Amygdala (tissue), 56 donors: ENCODE data around the gene IFI6.
"Not testable (repeated sequence)": the region's sequence is repeated elsewhere in the genome, so short reads cannot be mapped to it uniquely, and the experiment has no call there.

Source experiments
- DNase-seq, 56 donors: peaks; one replicate each; lab custom pipeline; 2025; lab: John Stamatoyannopoulos, UW

The IFI6 gene

DNA sequence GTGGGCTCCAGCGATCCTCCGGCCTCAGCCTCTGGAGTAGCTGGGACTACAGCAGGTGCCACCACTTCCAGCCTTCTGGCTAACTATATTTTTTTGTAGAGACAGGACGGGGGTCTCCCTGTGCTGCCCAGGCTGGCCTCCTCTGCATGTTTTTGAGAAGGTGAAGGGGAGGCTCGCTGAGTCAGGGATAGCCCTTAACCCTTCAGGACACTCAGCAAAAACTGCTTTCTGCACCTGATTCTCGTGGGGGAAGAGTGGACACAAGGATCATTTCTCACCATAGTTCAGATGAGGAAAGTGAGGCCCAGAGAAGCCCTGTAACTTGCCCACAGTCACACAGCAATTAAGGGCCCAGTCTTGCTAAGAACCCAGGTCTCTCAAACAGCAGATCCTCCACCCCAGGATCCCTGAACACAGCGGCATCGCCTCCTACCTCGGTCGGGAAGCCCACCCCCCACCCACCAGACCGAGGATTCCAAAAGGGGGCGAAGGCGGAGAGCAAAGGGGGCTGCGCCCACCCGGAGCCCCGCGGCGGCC, 38.3 kb downstream of the IFI6 start:
- no peak for DNase-seq

DNA sequence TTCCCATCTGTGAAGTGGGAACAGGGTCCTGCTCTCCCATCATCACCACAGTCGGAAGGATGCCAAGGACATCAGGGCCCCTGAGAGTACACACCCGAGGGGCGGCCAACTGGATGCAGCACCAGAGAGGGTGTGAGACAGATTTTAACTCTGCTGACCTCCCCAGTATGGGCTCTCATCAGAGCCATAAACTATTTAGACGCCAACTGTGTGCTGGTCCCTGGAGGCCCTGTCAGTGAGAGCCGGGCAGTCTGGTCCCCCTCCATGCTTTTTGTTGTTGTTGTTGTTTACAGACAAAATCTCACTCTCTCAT, 38.7 kb downstream of the IFI6 start:
- DNase-seq: no peak

DNA sequence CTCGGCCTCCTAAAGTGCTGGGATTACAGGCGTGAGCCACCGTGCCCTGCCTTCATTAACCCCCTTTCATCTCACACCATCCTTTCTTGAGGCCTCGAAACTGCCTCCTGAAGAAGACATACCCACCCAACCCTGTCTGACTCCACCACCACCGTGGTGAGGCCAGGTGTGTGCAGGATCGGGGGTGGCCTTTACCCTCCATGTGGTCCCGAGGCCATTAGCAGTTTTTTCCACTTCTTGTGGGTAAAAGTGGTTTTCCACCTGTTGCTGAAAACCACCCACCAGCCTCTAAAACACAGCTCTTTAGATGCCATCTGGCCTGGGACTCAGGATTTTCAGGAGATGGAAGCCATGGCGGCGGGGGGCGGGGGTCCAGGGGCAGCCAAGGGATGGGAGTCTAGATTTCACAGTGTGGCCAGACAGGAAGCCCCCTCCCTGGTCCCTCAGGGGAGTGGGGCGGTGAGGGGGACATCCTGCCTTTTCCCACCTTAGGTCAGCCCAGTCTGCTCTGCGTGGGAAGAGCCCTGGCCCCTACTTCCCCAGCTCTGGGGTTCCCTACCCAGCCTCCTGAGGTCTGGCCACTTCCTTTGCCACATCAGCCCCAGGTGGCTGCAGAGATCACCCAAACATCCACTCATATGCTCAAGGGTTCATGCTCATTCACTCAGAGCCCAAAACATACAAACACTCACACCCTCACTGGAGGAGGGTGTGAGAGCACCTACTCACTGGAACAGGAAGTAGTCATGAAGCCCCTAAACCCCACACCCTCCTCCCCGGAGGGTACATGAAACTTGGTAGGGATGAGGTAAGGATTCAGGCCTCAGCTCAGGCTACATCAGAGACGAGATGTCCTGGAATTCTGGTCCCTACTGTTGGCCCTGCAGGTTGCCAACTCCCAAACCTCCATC, 39.4 kb downstream of the IFI6 start:
- no peak for DNase-seq

DNA sequence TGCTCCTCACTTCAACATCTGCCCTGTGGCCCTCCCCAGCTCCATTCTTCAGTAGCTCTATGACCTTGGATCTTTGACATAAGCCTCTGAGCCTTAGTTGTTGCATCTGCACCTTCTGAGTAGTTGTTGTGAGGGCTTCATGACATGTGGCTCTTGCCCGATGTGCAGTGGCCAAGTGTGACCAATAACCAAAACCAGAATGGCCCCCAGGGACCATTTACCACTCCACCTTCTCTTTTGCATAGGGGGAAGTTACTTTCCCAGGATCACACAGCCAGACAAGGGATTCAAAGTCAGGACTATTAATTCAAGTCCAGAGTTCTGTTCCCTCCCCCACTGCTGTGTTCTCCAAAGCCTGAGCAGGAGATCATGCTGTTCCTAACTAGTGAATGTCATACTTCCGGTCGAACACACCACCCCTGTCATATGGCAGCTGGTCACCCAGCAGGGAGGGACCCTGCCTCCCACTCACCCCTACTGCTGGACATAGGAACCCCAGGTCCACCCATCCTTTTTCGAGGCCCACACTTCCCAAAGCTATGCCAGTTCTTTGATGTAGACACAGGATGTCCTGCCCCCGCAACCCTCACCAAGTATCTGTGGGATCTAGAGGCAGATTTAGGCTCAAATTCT, 41.0 kb downstream of the IFI6 start:
- no peak for DNase-seq

DNA sequence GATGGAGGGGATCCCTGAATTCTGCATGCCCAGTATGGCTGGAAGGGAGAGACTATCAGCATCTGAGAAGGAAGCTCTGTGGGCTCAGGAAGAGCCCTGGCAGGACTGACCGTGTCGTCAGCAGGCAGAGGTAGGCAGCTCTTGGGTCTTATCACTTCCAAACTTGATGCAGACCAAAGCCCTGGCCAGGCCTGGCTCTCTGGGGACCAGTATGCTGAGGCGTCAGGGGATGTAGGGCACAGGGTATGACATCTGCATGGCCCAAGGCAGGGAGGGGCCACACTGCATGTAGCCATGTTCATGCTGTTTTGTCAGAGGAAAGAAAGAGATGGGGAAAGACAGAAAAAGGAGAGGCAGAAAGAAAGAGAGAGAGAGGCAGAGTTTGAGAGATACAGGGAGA, 43.3 kb downstream of the IFI6 start:
- no peak for DNase-seq

DNA sequence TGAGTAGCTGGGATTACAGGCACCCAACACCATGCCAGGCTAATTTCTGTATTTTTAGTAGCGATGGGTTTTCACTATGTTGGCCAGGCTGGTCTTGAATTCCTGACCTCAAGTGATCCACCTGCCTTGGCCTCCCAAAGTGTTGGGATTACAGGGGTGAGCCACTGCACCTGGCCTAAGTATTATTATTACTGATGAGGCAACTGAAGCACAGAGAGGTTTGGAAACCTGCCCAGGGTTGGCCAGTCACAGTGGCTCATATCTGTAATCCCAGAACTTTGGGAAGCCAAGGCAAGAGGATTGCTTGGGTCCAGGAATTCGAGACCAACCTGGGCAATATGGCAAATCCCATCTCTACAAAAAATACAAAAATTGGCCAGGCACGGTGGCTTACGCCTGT, 44.3 kb downstream of the IFI6 start:
- not testable (repeated sequence) for DNase-seq

DNA sequence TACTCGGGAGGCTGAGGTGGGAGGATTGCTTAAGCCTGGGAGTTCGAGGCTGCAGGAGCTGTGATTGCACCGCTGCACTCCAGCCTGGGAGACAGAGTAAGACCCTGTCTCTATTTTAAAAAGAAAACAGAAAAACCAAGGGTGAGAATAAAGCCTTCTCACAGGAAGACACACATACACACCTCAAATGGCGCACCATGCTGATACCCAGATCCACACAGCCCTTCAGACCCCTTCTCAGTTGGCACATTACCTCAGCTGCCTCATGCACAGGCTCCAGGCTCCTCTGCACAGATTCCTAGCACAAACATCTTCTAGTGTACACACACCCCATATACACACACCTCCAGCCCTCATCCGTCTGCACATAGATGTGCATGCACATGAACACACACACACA, 44.9 kb downstream of the IFI6 start:
- DNase-seq: no peak

DNA sequence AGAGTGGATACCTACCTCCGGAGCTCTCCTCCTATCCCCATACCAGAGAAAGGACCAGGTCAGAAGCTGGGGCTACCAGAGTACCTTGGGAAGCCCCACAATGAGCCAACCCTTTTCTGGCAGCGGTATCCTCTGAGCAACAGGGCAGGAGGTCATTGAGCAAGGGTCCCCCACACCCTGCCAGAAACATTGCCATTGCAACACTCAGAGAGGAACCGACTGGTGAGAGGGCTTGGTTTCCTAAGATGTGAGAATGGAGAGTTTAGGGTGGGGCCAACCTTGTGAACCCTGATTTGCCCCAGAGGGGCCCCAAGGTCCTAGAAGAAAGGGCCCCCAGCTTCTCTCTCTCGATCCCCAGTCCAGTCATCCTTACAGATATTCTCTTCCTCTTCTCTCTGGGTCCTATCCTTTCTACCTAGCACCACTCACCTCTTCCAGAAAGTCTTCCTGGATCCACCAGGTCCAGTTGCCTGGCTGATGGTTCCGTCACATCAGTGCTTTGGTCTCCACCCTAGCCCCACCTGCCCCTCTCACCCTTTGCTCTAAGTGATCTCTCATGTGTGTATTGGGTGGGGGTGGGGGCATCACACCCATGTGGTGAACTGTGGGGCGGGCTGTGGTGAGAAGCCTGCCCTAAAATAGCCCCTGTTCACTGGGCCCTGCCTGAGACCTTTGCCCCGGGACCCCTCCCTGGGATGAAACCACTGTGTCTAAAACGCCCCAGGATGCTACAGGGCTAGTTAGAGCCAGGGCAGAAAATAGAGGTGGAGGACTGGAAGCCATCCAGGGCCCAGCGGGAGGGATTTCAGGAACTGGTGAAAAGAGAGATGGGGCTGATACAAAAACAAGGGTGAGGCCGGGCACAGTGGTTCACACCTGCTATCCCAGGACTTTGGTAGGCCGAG, 45.7 kb downstream of the IFI6 start:
- no peak for DNase-seq

DNA sequence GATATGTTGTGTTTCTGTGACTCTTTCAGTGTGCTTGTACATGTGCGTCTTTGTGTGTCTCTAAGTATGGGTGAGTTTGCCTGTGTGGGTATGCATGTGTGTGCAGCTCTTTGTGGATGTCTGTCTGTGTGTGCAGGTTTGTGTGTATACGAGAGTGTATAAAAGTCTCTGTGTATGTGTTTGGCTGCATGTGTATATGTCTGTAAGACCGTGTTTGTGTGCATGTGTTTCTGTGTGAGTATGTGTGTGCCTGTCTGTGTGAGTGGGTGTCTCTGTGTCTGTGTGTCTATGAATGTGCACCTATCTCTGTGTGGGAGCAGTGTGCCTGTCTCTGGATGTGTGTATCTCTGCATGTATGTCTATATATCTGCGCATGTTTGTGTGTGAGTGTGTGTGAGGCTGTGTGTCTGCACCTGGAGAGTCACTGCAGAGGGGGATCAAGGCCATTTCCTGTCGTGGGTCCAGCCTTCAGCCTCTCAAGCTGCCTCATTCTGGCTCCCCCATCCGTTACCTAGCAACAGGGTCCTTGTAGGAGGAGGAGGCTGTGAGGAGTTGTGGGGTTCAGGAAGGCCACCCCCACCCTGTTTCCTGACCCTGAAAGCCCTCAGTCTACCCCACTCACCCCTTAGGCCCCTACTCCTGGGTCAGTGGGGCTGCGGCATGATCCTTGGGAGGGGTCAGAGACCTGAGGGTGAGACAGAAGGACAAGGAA, 47.4 kb downstream of the IFI6 start:
- peak in 1 of 56 donors; percentile 34 for DNase-seq

DNA sequence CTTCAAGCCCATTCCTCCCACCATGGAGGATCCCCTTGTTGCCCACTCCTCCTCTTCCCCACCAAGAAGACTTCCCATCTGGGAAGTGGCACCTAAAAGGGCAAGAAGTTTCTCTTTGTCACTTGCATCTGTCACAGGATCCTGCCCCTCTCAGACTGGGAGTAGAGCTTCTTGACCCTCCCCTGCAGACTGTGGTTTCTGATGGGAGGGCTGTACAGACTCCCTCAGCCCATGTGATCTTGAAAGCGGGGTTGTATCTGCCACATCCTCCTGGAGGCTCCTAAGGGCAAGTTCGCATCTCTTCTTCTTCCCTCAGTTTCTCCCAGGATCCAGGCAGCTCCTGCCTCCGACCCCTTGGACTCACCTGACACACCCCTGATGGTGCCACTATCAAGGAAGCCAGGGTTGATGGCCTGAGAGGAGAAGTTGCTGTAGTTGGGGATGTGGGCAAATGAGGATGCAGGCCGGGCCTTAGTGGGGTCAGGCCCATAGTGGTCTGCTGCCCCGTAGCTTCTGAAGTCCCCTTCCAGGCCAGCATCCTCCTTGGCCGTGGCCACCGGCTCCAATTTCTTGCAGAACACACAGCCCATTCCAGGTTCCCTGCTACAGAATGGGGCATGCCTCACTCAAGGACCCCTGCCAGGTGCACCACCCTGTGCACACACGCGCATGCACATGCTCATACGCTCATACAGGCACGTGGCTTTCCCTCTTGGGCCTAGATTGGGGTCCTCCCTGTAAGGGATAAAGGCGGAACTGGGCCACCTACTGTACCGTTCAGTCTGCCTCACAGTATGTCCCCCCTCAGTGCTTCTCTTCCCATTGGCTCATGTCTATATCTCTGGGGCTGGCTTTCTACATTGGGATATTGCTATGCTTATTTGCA, 48.4 kb downstream of the IFI6 start:
- DNase-seq: no peak

DNA sequence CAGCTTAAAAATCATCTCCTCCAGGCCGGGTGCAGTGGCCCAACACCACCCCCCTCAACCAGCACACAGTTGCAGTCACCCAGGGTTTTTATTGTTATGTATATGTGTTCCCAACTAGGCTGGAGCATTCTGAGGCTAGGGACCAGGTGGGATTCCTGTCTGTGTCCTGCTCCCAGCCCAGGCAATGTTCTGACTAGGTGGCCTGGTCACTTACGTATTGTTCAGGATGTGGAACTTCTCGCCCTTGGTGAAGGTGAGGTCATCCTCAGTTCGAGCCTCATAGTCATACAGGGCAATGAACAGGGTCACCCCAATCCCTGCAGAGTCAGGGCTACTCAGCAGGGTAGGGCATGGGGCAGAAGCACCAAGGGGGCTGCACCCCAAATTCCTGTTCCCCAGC, 49.2 kb downstream of the IFI6 start:
- no peak for DNase-seq

DNA sequence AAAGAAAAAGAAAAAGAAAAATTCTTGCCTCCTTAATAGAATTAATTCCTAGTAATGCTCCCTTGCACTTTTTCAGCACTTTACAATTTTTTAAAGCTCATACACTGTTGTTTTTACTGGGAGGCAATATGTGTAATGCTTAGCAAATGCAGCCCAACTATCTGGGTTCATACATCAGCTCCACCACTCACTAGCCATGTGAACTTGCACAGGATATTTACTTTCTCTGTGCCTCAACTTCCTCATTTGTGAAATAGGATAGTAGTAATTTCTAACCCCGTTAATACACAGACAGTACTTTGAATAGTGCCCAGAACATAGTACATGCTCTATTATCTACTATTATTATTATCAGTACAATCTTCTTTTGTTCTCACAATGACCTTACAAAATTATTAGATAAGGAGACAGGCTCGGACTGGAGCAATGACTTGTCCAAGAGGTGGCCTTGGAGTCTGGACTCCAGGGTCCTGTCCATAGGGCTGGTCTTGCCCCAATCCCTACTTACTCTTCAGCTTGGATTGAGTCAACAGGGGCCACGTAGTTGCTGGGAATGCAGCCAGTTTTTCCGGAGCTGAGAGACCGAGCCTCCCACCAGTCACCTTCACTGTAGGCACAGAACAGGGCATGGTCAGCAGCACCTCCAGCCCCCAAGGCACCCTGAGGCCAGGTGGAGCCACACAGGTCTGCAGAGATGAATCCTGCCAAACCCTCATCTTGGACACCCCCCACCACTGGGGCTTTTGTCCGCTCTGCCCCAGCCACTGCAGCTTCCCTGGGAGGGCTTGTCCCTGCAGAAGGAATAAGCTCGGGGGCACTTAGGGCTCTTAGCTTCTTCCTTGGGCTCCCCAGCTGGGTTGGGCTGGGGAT, 50.7 kb downstream of the IFI6 start:
- DNase-seq: no peak

DNA sequence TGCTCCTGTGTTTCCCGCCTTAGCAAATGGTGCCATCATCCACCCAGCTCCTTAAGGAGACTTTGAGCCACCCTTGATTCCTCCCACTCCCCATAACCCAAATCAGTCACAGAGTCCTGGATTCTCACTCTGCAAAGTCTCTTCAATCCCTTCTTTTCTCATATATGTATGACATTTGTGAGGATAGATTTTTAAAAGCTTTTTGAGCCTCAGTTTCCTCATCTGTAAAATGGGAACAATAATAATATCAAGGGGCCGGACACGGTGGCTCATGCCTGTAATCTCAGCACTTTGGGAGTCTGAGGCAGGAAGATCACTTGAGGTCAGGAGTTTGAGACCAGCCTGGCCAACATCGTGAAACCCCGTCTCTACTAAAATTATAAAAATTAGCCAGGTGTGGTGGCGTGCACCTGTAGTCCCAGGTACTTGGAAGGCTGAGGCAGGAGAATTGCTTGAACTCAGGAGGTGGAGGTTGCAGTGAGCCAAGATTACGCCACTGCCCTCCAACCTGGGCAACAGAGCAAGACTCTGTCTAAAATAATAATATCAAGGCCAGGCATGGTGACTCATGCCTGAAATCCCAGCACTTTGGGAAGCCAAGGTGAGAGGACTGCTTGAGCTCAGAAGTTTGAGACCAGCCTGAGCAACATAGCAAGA, 52.1 kb downstream of the IFI6 start:
- not testable (repeated sequence) for DNase-seq

DNA sequence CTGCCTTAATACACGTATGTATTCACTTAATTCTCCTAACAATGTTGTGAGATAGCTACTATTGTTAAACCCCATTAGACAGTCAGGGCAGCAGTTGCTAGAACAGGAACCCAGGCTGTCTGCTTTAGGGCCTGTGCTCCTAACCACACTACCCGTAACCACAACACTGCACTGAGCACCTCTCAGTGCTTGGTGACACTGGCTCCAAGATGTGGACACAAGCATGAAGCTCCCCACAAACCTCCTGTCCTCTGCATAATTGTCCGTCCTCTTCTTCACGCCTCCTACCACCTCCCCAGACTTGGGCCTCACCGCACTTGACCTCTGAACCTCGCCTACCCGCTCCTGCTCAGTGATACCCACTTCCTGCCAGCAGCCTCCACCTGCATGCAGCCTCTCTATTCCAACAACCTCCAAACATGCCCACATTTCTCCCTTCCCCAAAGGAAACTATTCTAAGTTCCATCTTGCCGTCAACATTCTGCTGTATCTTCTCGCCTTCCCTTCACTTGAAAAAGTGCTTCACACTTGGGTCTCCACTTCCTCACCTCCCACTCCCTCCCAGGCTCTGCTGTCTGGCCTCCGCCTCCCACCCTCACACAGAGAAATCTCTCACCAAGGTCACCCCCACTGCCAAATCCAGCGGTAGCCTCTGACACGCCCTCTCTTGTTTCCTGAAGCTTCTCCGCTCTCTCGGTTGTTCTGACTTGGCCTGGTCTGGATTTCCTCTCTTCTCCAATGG, 53.5 kb downstream of the IFI6 start:
- no peak for DNase-seq

DNA sequence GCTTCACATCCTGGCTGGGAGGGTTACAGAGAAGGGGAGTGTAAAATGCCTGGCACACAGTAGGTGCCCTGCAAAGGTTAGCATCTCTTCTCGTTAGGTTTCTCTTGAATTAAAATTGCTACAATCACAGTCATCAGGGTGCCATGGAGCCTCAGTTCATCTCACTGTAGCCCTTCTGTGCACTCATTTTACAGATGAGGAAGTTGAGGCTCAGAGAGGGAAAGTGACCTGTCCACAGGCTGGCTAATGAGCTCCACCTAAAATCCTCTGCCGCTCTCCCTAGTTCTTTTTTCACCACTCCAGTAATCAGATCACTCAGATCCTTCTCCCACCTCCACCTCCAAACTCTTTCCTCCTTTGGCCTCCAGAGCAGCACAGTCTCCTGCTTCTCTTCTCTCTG, 54.6 kb downstream of the IFI6 start:
- no peak for DNase-seq

DNA sequence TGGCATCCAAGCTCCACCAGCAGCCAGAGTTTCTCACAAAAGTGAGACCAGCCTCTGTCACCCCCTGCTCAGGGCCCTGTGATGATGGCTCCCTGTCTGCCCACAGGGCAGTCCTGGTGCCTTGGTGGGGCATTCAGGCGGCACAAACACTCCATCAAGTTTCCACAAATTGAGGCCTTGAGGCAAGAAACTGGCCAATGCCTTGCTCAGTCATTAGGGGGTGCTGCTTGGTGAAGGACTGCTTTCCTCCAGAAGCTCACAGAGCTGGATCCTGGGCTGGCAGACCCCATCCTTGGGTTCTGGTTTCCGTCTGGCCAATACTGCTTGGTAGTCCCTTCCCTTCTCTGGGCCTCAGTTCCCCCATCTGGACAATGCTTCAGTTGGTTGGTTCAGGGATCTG, 55.6 kb downstream of the IFI6 start:
- no peak for DNase-seq
